ENCODE measurements around the gene CHRM4.

CHRM4 gene

DNA sequence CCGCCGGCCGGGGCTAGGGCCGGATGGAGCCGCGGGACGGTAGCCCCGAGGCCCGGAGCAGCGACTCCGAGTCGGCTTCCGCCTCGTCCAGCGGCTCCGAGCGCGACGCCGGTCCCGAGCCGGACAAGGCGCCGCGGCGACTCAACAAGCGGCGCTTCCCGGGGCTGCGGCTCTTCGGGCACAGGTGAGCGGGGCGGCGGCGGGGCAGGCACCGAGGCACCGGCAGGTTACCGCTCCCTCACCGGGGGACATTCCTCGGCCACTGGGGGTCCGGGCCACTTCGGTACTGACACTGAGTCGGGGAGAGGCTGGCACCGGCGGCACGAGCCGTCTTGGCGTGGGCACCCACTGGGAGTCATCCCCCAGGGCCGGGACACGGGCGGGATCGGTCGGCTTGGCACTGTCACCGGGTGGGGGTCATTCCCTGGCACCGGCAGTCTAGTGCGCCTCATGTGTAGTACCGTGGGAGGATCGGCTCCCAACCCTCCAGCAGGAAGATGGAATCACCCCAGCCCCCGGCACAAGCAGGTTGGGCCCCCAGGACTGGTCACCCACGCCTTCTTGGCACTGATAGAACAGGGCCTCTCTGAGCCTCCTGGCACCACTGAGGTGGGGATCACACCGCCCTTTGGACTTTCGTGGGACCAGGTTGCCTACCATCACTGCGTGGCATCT, 43.8 kb downstream of the CHRM4 start:
- DNase-seq (ENCODE audit: low read depth), result no peak

DNA sequence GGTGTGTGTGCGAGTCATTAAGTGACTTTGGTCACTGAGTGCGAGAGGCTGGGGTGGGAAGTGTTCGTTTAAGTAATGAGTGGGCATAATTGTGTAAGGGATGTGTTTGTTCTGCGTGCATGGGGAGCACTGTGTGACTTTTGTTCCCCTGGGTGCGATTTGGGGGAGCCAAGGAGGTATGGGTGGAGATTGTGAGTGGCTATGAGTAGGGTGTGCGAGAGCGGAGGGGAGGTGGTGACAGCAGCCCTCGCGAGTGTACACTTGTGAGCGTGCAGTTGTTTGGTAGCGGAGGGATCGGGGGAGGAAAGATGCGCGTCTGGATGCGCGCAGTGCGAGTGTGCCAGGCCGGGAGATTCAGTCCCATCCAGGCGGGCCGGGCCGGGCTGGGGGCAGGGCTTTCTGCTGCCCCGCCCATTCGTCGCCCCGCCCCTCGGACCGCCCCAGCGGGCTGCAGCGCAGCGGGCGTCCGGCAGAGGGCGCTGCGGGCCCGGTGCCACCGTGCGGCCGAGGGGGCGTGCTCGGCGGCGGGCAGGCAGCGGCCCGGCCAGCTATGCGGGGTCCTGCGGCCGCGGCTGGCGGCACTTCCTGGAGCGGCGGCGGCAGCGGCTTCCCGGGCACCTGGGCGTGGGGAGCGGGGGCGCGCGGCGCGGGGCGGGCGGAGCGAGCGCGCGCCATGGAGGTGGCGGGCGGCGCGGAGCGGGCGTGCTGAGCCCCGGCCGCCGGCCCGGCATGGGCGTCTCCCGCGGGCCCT, 44.5 kb downstream of the CHRM4 start, which contains the start of gene DGKZ:
TSS of gene DGKZ (plus strand) at position 578 of the 751 bp plus-strand sequence. CDS start 197 bp downstream, outside the sequence.
- DNase-seq (ENCODE audit: low read depth), result peak; percentile 94

DNA sequence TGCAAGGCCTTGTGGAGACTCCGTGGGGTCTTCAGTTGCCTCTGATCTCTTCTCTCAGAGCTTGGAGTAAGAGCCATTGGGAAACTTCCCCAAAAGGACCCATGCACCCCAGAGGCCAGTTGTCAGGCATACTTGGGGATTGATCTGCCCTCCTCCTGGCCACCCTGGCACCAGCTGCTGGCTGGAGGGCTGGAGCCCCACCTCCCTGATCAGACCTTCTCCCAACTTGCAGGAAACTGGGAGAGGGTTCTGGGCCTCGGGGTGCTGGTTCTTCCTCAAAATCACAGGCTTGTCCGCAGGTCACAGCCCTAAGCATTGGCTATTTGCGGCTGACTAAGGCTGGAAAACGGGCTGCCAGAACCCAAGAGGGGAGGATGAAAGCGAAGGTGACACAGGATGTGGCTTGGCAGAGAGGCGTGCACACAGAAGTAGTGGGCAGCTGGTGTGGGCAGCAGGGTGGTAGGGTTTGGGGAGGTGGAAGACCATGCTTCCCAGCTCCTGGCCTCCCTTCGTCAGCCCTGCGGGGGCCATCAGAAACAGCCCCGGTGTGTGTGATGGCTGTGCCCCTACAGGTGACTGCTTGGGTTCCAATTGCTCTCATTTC, 45.6 kb downstream of the CHRM4 start:
- DNase-seq (ENCODE audit: low read depth), result no peak

DNA sequence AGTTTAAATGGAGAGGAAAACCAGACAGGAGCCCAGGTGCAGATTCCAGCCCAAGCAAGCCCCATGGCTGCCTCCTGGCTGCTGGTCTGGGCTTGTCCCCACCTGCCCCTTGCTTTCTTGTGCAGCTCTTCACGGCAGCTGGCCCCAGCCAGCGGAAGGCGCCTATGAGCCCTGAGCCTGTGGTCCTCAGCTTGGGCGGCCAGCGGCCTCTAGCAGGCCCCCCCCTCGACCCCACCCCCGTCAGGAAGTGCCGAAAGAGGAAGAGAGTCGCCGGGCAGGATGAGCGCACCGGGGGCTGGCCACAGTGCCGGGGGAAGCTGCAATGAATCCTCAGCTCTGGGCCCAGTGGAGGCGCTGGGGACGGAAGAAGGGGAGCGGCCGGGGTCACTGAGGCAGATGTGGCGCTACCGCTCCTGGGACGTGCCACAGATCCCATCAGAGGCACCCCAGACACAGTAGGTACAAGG, 46.4 kb downstream of the CHRM4 start:
- no peak for DNase-seq (ENCODE audit: low read depth)

DNA sequence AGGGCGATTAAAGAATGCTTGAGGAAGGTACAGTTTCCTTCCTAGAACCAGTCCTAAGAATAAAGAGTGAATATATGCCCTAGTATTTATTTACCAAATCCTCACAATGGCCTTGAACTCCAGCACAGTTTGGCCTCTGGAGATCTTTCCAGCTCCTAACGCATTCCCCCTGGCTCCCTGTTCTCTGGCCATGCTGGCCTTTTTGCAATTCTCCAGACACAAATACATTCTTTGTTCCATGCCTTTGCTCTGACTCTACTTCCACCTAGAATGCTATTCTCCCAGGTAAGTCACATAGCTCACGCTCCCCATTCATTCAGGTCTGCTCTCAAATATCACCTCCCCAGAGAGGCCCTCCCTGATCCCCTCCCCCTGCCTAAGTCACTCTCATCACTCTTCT, 48.1 kb downstream of the CHRM4 start:
- DNase-seq (ENCODE audit: low read depth), result no peak

DNA sequence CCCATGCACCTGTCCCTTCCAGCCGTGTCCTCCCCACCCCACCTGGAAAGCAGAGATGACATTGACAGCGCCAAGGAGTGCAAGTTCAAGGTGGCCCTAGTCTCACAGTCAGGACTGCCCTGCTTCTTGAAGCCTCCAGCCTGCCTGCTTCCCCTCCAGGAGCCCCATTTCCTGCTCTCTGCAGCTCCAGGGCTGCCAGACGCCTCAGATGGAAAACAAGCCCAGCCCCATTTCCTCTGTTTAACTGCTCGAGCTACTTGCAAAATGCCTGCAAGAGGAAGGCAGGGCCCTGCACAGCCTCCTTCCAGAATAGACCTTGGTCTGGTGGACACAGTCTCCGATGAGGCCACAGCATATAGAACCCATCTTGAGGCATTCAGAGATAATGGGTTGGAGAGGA, 49.3 kb downstream of the CHRM4 start:
- DNase-seq (ENCODE audit: low read depth), result no peak

DNA sequence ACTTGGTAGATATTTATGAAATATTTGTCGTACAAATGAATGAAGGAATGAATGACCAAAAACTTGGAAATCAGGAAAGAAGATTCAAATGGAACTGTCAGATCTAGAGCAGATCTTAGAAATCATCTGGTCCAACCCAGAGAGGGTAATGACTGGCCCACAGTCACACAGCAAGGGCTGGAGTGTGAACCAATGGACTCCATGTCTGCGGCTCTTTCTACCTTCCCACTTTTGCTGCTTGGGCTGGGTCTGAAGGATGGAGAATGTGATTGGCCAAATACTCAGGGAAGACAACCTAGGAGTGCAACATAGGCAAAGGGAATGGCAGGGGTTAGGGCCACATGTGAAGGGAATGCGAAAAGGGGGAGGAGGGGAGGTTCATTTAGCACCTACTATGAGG, 50.1 kb downstream of the CHRM4 start:
- no peak for DNase-seq (ENCODE audit: low read depth)

DNA sequence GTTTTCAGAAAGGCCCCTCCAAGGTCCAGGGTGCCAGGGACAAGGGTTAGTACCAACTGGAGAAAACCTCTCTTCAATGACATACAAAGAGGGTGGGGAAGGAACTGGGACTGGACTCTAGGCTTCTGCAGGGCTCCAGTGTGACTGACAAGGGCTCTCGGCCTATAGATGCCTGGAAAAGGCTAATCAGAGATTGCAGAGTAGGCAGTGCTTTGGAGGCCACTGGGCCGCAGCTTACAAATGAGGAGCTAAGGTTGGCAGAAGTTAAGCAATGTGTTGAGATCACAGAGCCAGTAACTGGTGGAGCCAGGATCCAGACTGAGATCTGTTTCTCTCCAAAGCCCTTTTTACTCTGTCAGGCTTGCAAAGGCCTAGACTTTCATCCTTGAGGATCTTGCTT, 51.8 kb downstream of the CHRM4 start:
- DNase-seq (ENCODE audit: low read depth), result no peak

DNA sequence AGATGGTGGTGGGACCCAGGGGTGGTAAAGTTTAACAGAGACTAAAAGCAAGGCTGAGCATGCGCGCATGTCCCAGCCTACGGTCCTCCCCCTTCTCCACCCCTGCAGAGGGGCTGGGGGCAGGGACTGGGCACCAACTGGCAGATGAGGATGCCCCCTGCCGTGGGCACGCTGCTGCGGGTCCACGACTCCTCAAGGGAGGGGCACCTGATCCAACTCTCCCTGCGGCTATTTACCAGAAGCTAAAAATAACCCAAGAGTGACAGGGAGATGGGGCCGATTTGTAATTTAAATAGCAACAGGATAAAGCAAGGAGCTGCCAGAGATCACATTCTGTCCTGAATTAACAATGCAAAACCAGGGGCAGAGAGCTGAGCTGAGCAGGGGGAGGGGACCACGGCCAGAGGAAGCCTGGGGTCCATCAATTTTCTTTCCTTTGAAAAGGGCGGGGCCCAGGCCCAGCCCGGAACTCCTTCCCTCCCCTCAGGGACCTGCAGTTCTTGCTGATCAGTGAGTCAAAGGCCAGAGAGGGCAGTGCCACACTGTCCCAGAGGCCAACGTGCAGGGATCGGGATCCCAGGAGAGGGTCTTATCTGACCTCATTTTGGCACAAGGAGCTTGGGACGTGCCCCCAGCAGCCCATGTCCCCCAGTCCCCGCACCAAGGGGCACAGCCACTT, 52.4 kb downstream of the CHRM4 start:
- DNase-seq (ENCODE audit: low read depth), result no peak

DNA sequence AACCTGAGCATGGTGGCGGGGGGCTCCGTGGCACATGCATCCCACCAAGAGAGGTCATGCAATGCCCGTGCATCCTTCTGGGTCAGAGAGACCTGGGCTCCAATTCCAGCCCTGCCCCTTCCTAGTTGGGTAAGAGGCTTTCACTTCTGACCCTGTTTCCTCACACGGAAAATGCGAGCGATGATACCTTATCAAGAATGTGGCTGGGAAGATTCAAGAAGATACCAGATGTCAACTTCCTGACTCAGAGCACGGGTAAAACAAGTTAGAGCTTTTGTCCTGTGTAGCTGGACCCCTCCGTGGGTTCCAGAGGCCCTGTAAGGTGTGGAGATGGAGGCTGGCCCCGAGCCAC, 53.0 kb downstream of the CHRM4 start:
- no peak for DNase-seq (ENCODE audit: low read depth)

DNA sequence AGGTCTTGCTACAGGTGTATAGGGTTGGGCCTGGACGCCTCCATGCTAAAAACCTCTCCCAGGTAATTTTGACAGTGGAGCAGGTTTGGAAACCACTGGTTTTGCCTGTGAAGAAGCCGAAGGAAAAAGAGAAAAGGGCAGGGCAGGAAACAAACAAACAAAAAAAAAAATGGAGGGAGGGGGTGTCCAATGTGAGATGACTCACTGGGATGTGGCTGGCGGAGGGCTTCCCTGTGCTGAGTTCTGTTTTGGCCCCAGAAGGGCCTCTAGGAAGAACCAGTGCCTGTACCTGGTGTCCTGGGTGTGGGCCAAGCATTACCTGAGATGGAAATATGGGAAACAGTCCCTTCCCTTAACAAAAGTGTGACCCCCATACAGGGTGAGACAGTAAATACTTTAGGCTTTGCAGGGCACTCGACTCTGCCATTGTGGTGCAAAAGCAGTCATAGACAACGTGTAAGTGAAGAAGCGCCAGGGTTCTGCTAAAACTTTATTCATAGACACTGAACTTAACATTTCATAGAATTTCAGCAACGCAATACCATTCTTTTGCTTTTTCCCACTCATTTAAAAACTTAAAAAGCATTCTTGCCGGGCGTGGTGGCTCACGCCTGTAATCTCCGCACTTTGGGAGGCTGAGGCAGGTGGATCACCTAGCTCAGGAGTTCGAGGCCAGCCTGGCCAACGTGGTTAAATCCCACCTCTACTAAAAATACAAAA, 53.8 kb downstream of the CHRM4 start:
- DNase-seq (ENCODE audit: low read depth), result no peak

DNA sequence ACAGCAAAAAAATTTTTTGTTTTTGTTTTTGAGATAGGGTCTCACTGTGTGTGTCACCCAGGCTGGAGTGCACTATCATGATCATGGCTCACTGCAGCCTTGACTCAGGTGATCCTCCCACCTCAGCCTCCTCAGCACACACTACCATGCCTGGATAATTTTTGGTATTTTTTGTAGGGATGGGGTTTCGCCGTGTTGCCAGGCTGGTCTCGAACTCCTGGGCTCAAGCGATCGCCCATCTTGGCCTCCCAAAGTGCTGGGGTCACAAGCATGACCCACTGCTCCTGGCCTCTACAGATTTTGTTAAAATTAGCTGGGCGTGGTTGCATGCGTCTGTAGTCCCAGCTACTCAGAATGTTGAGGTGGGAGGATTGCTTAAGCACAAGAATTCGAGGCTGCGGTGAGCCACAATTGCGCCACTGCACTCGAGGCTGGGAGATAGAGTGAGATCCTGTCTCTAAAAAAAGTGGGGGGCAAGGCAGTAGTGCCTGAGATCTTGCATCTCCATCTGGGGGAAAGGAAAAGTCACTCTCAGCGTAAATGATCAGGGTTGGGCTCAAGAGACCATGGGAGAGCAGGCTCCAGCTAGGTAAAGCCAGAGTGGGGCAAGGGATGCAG, 54.9 kb downstream of the CHRM4 start:
- DNase-seq (ENCODE audit: low read depth), result no peak

DNA sequence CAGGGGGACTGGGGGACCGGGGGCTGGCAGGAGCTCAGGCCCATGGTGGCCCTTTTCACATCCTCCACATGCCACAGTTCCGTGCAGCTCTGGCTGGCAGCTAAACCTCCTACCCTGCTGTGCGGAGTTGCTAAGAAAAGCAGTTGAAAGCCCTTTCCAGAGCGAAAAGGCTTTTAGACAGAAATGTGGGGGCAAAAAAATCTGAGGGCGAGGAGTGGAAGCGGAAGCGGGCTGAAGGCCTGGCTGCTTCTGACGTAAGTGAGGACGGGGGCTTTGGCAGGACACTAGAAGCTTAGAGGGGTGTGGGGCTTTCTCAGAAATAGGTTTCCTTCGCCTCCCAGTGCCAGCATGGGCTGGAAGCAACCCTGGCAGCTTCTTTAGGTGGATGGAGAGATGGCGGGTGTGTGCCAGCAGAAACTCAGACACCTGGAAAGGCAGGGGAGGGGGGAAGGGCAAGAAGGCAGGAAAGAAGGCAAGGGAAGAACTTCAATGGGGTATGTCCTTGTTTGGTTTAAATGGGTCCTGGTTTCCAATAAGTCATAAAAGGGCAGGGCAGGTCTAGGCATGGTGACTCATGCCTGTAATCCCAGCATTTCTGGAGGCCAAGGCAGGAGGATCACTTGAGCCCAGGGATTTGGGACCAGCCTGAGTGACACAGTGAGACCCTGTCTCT, 55.5 kb downstream of the CHRM4 start:
- no peak for DNase-seq (ENCODE audit: low read depth)

DNA sequence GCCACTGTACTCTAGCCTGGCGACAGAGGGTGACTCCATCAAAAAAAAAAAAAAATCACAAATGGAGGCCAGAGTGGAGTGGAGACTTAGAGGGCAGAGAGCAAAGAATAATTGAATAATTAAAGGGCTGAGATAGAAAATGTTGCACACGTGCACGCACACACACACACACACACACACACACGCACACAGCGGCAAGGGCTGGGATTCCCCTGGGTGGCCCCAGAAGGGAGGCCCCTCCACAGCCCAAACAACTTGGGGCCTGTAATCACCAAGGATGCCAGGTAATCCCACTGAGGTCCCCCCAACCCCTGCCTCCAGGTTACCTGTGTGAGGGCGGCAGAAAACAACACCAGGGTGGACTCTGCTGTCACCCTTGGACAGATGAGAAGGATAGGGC, 56.3 kb downstream of the CHRM4 start:
- no peak for DNase-seq (ENCODE audit: low read depth)

DNA sequence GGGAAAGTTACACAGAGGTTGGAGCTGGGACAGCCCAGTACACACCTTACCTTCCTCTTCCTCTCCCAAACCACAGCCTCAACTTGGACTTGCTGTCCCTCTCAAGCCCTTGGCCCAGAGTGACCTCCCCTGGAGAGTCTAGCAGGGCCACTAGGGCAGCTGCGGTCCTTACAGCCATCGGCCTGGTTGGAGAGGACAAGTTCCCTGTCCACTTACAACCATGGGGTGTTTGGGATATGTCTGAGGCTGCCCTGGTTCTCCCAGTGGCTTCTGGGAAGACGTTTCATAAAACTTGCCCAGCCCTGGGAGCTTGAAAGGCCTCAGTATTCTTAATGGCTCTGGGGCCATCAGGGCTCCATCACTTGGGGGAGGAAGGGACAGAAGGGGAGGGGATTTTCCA, 57.4 kb downstream of the CHRM4 start:
- no peak for DNase-seq (ENCODE audit: low read depth)
